ENCODE results near the gene RAB6B. TPM values are rescaled to one million over a fixed set of nuclear protein-coding genes. Genes with fewer than 3 reads are reported as not detected.
"Not testable (repeated sequence)": the region's sequence is repeated elsewhere in the genome, so short reads cannot be mapped to it uniquely, and the experiment has no call there.

RAB6B gene
- total RNA-seq, 2 experiments from 2014 or later, result 1.7 to 2.0 TPM

DNA sequence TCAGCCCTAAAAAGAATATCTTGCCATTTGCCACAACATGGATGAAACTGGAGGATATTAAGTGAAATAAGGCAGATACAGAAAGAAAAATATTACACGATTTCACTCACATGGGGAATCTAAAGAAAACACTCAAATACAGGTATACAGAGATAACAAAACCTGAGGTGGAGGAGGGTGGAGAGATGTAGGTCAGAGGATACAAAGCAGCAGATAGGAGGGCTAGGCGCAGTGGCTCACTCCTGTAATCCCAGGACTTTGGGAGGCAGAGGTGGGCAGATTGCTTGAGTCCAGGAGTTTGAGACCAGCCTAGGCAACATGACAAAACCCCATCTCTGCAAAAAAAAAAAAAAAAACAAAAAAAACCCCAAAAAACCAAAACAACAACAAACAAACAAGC, 113.2 kb downstream of the RAB6B start:
- ChIA-PET CTCF (no interaction called here), POLR2A (no interaction called here)
- H3K36me3 Mint-ChIP-seq (ENCODE audit: low read depth), result no peaks in the 10 kb centered on the region
- H3K27ac Mint-ChIP-seq, result no peak overlapping the region
- DNase-seq (no peak), ATAC-seq (no peak)
- intact Hi-C loops (cut with micrococcal nuclease), result no loop called here
- H3K4me1 Mint-ChIP-seq (ENCODE audit: low read depth), result no peaks in the 10 kb centered on the region
- TF ChIP-seq, protein P1, sequence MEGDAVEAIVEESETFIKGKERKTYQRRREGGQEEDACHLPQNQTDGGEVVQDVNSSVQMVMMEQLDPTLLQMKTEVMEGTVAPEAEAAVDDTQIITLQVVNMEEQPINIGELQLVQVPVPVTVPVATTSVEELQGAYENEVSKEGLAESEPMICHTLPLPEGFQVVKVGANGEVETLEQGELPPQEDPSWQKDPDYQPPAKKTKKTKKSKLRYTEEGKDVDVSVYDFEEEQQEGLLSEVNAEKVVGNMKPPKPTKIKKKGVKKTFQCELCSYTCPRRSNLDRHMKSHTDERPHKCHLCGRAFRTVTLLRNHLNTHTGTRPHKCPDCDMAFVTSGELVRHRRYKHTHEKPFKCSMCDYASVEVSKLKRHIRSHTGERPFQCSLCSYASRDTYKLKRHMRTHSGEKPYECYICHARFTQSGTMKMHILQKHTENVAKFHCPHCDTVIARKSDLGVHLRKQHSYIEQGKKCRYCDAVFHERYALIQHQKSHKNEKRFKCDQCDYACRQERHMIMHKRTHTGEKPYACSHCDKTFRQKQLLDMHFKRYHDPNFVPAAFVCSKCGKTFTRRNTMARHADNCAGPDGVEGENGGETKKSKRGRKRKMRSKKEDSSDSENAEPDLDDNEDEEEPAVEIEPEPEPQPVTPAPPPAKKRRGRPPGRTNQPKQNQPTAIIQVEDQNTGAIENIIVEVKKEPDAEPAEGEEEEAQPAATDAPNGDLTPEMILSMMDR (IDR thresholded peaks at IDR 0.05), result no peak
- H3K9me3 Mint-ChIP-seq, result no peaks in the 10 kb centered on the region
- H3K4me3 Mint-ChIP-seq, result no peak overlapping the region
- H3K27me3 Mint-ChIP-seq, result peaks cover 30% of the 10 kb centered on the region

DNA sequence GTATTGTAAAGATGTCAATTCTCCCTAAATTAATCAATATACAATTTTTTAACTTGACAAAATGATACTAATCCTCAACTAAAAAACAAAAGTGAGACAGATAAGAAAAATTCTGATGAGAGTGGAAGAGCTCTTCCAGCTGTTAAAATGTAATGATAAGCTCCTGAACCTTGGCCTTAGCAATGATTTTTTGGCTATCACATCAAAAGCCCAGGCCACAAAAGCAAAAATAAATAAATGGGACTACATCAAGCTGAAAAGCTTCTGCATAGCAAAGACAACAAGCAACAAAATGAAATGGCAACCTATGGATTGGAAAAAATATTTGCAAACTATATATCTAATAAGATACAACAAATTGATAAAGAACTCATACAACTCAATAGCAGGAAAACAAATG, 114.1 kb downstream of the RAB6B start:
- ChIA-PET CTCF (no interaction called here), POLR2A (interaction anchor here (0.7 kb wide), 1 partner anchor 161 kb away, joined by 3 read pairs; no protein-coding TSS in a partner anchor)
- H3K9me3 Mint-ChIP-seq, result no peaks in the 10 kb centered on the region
- no peak for ATAC-seq
- H3K36me3 Mint-ChIP-seq (ENCODE audit: low read depth), result no peaks in the 10 kb centered on the region
- intact Hi-C loops (cut with micrococcal nuclease), result no loop called here
- H3K4me1 Mint-ChIP-seq (ENCODE audit: low read depth), result no peaks in the 10 kb centered on the region
- no peak for DNase-seq
- no peak overlapping the region for H3K4me3 Mint-ChIP-seq
- H3K27ac Mint-ChIP-seq, result no peak overlapping the region
- TF ChIP-seq, protein P1 (IDR thresholded peaks at IDR 0.05), result no peak
- peaks cover 28% of the 10 kb centered on the region for H3K27me3 Mint-ChIP-seq

DNA sequence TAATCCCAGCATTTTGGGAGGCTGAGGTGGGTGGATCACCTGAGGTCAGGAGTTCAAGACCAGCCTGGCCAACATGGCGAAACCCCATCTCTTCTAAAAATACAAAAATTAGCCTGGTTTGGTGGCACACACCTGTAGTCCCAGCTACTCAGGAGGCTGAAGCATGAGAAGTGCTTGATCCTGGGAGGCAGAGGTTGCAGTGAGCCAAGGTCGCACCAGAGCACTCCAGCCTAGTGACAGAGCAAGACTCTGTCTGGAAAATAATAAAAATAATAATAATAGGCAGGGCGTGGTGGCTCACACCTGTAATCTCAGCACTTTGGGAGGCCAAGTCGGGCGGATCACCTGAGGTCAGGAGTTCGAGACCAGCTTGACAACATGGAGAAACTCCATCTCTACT, 114.9 kb downstream of the RAB6B start:
- intact Hi-C loops (cut with micrococcal nuclease); H3K9me3 Mint-ChIP-seq; POLR2A ChIA-PET: not testable (repeated sequence)

DNA sequence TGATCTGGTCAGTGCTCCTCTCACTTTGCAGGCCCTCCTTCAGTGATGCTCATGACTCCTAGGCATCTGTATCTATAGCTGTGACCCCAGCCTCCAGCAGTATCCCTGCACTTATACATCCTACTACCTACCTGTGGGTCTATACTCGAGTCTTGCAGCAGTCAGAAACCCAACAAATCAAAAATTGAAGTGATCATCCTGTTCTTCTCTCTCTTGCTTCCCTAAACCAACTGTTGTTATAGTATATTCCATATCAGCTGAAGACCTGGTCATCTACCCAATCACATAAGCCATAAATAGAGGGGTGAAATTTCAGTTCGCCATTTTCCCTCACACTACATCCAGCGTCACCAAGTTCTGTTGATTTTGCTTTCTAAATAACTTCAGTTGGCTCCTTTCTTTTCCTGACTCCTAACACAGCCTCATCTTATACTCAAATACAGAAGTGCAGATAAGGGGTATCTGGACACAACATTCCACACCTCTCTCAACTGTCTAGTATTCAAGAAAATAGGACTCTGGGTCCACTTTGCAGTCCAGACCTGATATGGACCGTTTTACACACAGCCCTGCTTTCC, 116.0 kb downstream of the RAB6B start:
- H3K4me1 Mint-ChIP-seq (ENCODE audit: low read depth), result no peaks in the 10 kb centered on the region
- no peak overlapping the region for H3K4me3 Mint-ChIP-seq
- no peaks in the 10 kb centered on the region for H3K36me3 Mint-ChIP-seq (ENCODE audit: low read depth)
- ATAC-seq (no peak), DNase-seq (no peak)
- intact Hi-C loops (cut with micrococcal nuclease), result no loop called here
- ChIA-PET POLR2A (no interaction called here), CTCF (no interaction called here)
- peaks cover 26% of the 10 kb centered on the region for H3K27me3 Mint-ChIP-seq
- TF ChIP-seq, protein P1 (IDR thresholded peaks at IDR 0.05), result no peak
- no peaks in the 10 kb centered on the region for H3K9me3 Mint-ChIP-seq
- H3K27ac Mint-ChIP-seq, result no peak overlapping the region

More for the DNA sequence above, 114.9 kb downstream of the RAB6B start:
- H3K4me1 Mint-ChIP-seq (ENCODE audit: low read depth); H3K4me3 Mint-ChIP-seq; H3K36me3 Mint-ChIP-seq (ENCODE audit: low read depth); CTCF ChIA-PET; DNase-seq; H3K27ac Mint-ChIP-seq; ATAC-seq: not testable (repeated sequence)
- H3K27me3 Mint-ChIP-seq, result peaks cover 25% of the 10 kb centered on the region

DNA sequence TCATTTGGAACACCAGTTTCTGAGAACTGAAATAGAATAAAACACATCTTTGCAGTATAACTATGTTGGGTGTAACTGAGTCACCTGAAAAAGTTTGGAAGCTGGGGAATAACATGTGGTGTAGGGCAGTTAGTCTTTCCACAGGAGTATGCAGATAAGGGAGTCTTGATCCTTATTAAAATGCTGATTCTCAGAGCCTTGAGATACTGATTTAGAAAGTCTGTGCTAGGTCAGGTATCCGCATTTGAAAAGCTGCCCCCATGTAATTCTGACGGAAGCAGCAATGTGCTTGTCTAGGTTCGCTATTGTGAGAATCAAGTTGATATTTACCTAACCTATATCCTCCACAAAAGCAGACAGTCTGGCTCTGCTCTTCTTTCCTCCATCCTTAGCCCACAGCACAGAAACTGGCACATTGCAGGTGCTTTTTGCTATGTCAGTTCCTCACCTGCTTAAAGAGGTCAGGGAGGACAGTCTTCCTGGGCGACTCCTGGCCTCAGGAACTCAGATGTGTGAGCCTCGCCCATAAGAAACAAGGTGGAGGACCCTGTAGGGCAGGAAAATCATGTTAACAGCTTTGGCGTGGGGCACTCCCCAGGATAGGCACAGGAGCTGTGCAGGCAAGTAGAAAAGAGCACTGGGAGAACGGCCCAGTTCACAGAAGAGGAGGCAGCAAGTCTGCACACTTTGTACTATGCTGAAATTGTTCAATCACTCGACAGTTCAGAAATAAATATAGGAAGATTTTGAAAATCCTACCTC, 117.7 kb downstream of the RAB6B start:
- Mint-ChIP-seq H3K4me3 (no peak overlapping the region), H3K27me3 (peaks cover 22% of the 10 kb centered on the region), H3K9me3 (no peaks in the 10 kb centered on the region), H3K27ac (no peak overlapping the region), H3K36me3 (ENCODE audit: low read depth) (no peaks in the 10 kb centered on the region), H3K4me1 (ENCODE audit: low read depth) (no peaks in the 10 kb centered on the region)
- ATAC-seq, result no peak
- intact Hi-C loops (cut with micrococcal nuclease), result no loop called here
- POLR2A ChIA-PET, result no interaction called here
- CTCF ChIA-PET, result no interaction called here
- TF ChIP-seq, protein P1 (IDR thresholded peaks at IDR 0.05), result no peak
- no peak for DNase-seq

All from activated CD8-positive, alpha-beta T cell treated with anti-CD3 and anti-CD28 coated beads for 36 hours (primary cell).